Ovary (tissue), 9 donors: ENCODE results near the gene ZNF593. TPM values are rescaled to one million over a fixed set of nuclear protein-coding genes. Genes with fewer than 3 reads are reported as not detected.
A peak's percentile ranks its signal among the peaks of the same experiment; 100 is the strongest.

Experiments
- DNase-seq, 5 donors: peaks; one replicate each; pipeline ENCODE4 v3.0.0-alpha.2; 2019 to 2020
- H3K27ac ChIP-seq, 2 donors: fragments of 200-600 bp; one replicate each; pipeline versions ENCODE4 v1.5.1 to v1.8.0; 2019 to 2022
- H3K27me3 ChIP-seq: fragments of 200-600 bp; one replicate; pipeline ENCODE4 v1.8.0; 2022
- H3K36me3 ChIP-seq: fragments of 200-600 bp; sonication (generic); one replicate; pipeline ENCODE4 v1.5.1; 2019
- H3K4me1 ChIP-seq: one replicate; pipeline ENCODE4 v1.8.1; 2013; ENCODE audit warnings: mild to moderate bottlenecking, moderate library complexity; ENCODE audit not compliant: insufficient read depth
- H3K4me3 ChIP-seq: fragments of 200-600 bp; sonication (generic); one replicate; pipeline ENCODE4 v1.5.1; 2017
- H3K9me3 ChIP-seq, 2 donors: fragments of 200-600 bp in 1 of 2; sonication (generic) in 1 of 2; one replicate each; pipeline versions ENCODE4 v1.5.1 to v1.8.1; 2013 to 2019; ENCODE audit warnings: mild to moderate bottlenecking in 1 of 2, moderate library complexity in 1 of 2
- EP300 ChIP-seq: sonication (generic); formaldehyde crosslinking; IDR thresholded peaks from one replicate; pipeline ENCODE4 v1.6.1; 2017; ENCODE audit warnings: antibody characterized with exemption
- POLR2A ChIP-seq: fragments of 450-650 bp; IDR thresholded peaks from one replicate; pipeline ENCODE4 v1.6.1; 2017; ENCODE audit warnings: antibody characterized with exemption, mild to moderate bottlenecking, moderate library complexity
- WGBS, 3 donors: extraction: QIAGEN DNeasy Blood & Tissue Kit in 1 of 3; methylation state at CpG; one replicate each; pipeline versions ENCODE4 v1.1.5 to v1.1.7; 2013 to 2017; 5-methylcytosine and 5-hydroxymethylcytosine counted together
- intact Hi-C, 4 donors: fragments of 100-400 bp; cut with DNase I; formaldehyde crosslinking; loops; one replicate each; pipeline versions ENCODE4 v1.11.0 to v1.15.1; 2022 to 2023
- polyA plus RNA-seq, 2 donors: library from polyadenylated mRNA; stranded (reverse); fragments of 200-250 nt in 1 of 2; fragments of 350-450 nt in 1 of 2; fragmentation: Illumina TruSeq in 1 of 2; extraction: RNeasy Lipid Tissue Mini Kit (QIAGEN cat#74804) in 1 of 2; gene quantifications; one replicate each; pipeline ENCODE4 v1.2.3, GENCODE V29; 2013 to 2014
- total RNA-seq, 7 donors: library from RNA; depleted of rRNA in 2 of 7; stranded (reverse); fragments of >200 nt in 2 of 7; fragmentation: NEBNext Ultra II Directional in 3 of 7; extraction: Animal tissue kit (Norgen Biotek cat#: 25700) in 3 of 7; gene quantifications; one replicate each; pipeline versions ENCODE4 v1.1.0 to v1.2.4, GENCODE V29; 2016 to 2023
- TF ChIP-seq, protein P1 (sequence below), 3 donors: fragments of 450-650 bp in 2 of 3; fragments of 200-600 bp in 1 of 3; IDR thresholded peaks; one replicate each; pipeline versions ENCODE4 v1.5.1 to v1.8.0; 2016 to 2022; ENCODE audit warnings: antibody characterized with exemption in 3 of 3, mild to moderate bottlenecking in 1 of 3
- donor health status: DM: no; HTN: no; CAD: no; lungs with moderate emphysema.
- donor health status: DM: no; HTN: no; CAD: no.
- donor health status: Bipolar disorder and iron deficiency.
- donor health status: DM: yes; HTN: yes; CAD: no.
- donor health status: DM: no; HTN: no; CAD: no.
- donor health status: DM: yes; HTN: yes; CAD: no.

The ZNF593 gene
- total and polyA plus RNA-seq, 9 donors: 1.8 to 62.5 (median 36.5) TPM

DNA sequence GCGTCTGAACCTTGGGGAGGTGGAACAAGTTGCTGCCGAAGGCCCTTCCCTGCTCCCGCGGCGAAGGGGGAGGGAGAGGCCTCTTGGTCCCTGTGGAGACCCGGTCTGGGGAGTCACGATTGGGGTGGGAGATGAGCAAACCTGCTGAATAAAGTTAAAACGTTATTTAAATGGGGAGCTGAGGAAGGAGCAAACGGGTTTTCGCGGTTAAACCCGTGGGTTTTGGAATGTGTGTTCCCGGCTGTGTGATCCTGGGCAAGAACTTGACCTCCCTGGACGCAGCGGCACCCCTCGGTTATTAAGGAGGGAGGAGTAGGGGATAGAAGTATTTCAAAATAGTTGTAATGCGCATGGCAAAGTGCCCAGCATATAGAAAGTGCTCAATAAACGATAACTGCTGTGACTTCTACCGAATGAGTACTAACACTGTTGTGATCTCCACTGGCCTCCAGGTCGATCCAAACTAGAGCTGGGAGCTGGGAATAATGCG is 7.4 kb upstream of the ZNF593 start:
- no peak for DNase-seq
- H3K27ac ChIP-seq: no peak overlapping the region
- peaks cover 8% of the 10 kb centered on the region for H3K4me1 ChIP-seq
- TF ChIP-seq, protein P1, sequence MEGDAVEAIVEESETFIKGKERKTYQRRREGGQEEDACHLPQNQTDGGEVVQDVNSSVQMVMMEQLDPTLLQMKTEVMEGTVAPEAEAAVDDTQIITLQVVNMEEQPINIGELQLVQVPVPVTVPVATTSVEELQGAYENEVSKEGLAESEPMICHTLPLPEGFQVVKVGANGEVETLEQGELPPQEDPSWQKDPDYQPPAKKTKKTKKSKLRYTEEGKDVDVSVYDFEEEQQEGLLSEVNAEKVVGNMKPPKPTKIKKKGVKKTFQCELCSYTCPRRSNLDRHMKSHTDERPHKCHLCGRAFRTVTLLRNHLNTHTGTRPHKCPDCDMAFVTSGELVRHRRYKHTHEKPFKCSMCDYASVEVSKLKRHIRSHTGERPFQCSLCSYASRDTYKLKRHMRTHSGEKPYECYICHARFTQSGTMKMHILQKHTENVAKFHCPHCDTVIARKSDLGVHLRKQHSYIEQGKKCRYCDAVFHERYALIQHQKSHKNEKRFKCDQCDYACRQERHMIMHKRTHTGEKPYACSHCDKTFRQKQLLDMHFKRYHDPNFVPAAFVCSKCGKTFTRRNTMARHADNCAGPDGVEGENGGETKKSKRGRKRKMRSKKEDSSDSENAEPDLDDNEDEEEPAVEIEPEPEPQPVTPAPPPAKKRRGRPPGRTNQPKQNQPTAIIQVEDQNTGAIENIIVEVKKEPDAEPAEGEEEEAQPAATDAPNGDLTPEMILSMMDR (IDR thresholded peaks at IDR 0.05): no peak
- TF ChIP-seq EP300 (no peak), POLR2A (no peak)
- 23 to 27% (median 24%) methylated on average over 21 of the region's 21 CpGs for WGBS, 3 donors
- no peaks in the 10 kb centered on the region for H3K36me3 ChIP-seq
- H3K27me3 ChIP-seq: no peaks in the 10 kb centered on the region
- no peaks in the 10 kb centered on the region for H3K9me3 ChIP-seq
- intact Hi-C loops: loop anchor here in 1 of 4 donors (5.0 kb wide), 1 partner anchor 50 kb away; the partner anchor contains the start of gene PDIK1L
- peak overlapping the region; percentile 38 for H3K4me3 ChIP-seq

DNA sequence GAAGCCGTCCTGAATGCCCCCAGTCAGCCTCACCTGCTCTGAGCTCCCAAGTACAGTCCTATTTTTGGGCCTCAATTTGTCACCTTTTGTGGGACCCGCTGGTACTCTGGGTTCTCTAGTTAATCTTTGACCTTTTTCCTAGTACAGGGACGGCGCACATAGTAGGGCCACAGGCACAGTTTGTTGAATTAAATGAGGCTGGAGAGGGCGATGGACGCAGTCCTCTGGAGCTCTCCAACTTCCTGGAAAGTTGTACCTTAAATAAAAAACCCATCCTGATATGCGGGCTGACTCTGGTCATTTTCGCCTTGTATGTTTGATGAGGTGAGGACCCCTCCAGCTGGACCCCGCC is 6.0 kb upstream of the ZNF593 start:
- no peak for DNase-seq
- TF ChIP-seq EP300 (no peak), POLR2A (no peak)
- TF ChIP-seq, protein P1 (IDR thresholded peaks at IDR 0.05): no peak
- H3K36me3 ChIP-seq: no peaks in the 10 kb centered on the region
- 47 to 71% (median 67%) methylated on average over 9 of the region's 9 CpGs for WGBS, 3 donors
- H3K4me3 ChIP-seq: peak overlapping the region; percentile 40
- no peaks in the 10 kb centered on the region for H3K27me3 ChIP-seq
- H3K9me3 ChIP-seq: no peaks in the 10 kb centered on the region
- peak overlapping the region in 1 of 2 donors; percentile 9 for H3K27ac ChIP-seq
- peaks cover 8% of the 10 kb centered on the region for H3K4me1 ChIP-seq
- intact Hi-C loops: loop anchor here in 1 of 4 donors (5.0 kb wide), 1 partner anchor 51 kb away; the partner anchor contains the start of gene PDIK1L

DNA sequence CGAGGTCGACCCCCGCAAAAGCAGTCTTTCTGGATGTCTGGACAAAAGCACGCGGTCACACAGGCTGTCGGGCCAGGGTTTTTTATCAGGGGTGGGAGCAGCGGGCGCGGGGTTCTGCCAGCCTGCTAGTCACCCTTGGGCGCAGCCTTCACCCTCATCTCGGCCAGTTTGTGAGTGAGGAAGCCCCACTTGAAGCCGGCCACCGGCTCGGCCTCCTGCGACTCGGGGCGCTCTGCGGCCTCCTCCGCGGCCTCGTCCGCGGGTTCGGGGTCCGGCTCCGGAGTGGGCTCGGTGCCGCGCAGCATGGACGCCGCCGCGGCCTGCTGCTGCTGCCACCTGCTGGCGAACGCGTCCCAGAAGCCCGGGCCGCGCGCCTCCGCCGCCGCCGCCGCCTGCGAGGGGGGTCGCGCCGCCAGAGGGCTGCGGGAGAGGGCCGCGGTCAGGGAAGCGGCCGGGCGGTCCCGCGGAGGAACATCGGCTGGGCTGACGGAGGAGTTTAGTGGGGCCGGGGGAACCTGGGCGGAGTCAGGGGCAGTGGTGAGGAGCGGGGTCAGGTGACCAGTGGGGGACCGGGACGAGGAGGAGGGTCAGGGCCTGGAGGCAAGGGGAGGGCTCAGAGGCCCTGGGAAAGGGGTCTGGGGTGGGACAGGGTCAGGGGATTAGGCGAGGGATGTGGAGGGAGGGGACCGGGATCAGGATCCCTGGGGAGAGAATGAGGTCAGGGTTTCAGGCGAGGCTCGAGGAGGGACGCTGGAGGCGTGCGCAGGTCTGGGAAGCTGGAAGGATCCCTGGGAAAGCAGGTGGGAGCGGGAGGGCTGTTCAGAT is 5.5 kb upstream of the ZNF593 start:
- Histone ChIP-seq H3K36me3 (no peaks in the 10 kb centered on the region), H3K27me3 (no peaks in the 10 kb centered on the region), H3K4me1 (peaks cover 8% of the 10 kb centered on the region), H3K4me3 (peak overlapping the region; percentile 40), H3K27ac (peak overlapping the region; percentile 9 to 73), H3K9me3 (no peaks in the 10 kb centered on the region)
- 11 to 19% (median 14%) methylated on average over 39 to 72 of the region's 72 CpGs for WGBS, 3 donors
- TF ChIP-seq, protein P1 (IDR thresholded peaks at IDR 0.05): peak; percentile 59 to 90 (median 78)
- TF ChIP-seq EP300 (no peak), POLR2A (no peak)
- intact Hi-C loops: loop anchor here in 1 of 4 donors (5.0 kb wide), 1 partner anchor 52 kb away; the partner anchor contains the start of gene PDIK1L
- peak; percentile 38 to 77 (median 67) for DNase-seq

DNA sequence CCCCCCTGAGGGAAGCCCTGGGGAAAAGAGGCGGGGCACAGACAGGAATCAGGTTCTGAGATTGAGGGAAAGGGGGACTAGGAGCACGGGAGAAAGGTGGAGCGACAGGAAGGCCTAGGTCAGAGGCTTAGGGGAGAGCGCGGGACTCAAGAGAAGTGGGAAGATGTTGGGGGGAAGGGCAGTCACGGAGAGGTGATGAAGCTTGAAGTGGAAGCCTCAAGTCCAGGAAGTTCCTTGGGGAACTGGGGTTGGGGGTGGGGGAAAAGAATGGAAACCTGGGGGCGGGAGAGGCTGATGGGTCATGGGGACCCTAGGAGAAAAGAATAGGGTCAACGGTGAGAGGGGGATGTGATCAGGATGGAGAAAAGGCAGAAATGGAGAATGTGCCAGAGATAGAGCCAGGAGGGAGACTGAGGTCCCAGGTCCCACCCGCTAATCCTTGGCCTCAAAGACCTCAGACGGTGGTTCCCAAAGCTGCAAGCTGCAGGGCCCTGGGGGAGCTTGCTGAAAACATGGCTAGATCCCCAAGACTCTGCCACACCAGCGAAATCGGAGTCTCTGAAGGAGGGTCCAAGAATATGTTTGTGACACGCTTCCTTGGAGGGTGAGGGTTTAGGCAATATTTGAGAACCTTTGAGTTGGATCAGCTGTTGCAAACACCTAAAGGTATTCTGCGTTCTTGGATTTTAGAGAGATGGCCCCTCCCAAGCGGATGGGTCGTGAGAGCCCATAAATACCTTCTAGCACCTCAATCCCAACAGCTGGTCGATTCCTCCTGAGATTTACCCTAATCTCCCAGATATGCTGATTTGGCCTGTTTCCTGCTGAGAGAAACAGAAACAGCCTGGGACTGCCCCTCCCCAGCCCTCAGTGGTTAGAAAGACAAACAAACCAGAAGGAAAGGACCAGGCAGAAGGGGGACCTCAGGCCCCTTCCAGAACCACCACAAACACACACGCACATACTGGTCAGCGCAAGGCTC is 4.6 kb upstream of the ZNF593 start:
- H3K27me3 ChIP-seq: no peaks in the 10 kb centered on the region
- intact Hi-C loops: loop anchor here in 2 of 4 donors (5.0 kb wide), 2 partner anchors 53 to 67 kb away; partner anchors contain the start of genes CEP85 (in 1 of the 2) and PDIK1L (in 1 of the 2)
- 70 to 73% (median 72%) methylated on average over 19 of the region's 19 CpGs for WGBS, 3 donors
- TF ChIP-seq, protein P1 (IDR thresholded peaks at IDR 0.05): no peak
- TF ChIP-seq EP300 (no peak), POLR2A (no peak)
- H3K9me3 ChIP-seq: no peaks in the 10 kb centered on the region
- no peak overlapping the region for H3K4me3 ChIP-seq
- peaks cover 9% of the 10 kb centered on the region for H3K4me1 ChIP-seq
- no peaks in the 10 kb centered on the region for H3K36me3 ChIP-seq
- peak overlapping the region; percentile 9 to 73 for H3K27ac ChIP-seq
- DNase-seq: no peak
